Embryonic facial prominence (tissue), 1 donor: ENCODE results near the gene MTHFD1L.

Experiments used
- DNase-seq: peaks from one replicate; pipeline ENCODE4 v3.0.0-alpha.2; 2016; ENCODE audit errors: extremely low spot score

Gene MTHFD1L

DNA sequence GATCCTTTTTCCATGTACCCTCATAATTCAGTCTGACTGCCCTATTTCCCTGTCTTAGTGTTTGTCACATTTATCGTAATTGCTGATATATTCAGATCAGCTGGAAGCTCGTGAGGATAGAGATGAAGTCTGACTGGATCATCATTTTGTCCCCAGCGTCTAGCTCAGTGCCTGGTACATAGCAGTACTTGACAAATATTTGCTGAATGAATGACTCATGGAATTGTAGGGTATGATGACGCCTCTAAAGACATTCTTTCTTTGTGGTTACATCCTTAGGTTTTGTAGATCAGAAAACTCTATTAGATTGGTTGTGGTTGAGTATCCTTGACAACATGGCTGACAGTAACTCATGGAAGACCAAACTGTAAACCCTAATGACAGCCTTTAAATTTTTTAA is 68.9 kb downstream of the MTHFD1L start:
- DNase-seq = no peak

GRCh38 chr6:150936021-150936555 is 70.6 kb downstream of the MTHFD1L start:
- no peak for DNase-seq

GRCh38 chr6:150937132-150937906 is 71.8 kb downstream of the MTHFD1L start:
- DNase-seq = peak; percentile 4

DNA sequence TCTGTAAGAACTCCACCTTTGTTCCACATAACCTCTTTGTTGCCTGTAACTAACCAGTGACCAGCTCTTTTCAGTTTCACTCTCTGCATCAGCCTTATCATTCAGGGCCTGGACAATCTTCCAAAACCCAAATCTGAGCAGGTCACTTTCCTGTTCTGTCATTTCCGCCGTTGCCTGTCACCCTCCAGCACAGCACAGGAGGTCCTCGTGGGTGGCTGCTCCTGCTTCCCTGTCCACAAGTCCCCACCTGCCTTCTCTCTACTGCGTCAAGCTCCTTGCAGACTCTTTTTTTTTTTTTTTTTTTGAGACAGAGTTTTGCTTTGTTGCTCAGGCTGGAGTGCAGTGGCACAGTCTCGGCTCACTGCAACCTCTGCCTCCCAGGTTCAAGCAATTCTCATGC is 73.9 kb downstream of the MTHFD1L start:
- DNase-seq = no peak

DNA sequence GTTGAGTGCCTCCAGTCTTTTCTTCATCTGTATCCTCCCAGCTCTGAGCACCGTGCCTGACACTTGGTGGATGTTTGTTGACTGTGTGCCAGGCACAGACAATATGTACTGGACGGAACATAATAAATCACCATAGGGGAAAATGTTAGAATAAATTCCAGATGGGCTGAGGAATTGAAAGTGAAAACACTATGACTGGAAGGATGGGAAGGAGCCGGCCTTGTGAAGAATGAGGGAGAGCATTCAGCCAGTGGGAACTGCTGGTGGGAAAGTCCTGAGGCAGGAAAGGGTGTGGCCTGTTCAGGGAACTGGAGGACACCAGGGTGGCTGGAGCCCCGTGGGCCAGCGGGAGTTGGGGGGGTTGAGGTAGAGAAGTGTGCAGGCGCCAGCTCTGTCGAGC is 75.4 kb downstream of the MTHFD1L start:
- DNase-seq = no peak

DNA sequence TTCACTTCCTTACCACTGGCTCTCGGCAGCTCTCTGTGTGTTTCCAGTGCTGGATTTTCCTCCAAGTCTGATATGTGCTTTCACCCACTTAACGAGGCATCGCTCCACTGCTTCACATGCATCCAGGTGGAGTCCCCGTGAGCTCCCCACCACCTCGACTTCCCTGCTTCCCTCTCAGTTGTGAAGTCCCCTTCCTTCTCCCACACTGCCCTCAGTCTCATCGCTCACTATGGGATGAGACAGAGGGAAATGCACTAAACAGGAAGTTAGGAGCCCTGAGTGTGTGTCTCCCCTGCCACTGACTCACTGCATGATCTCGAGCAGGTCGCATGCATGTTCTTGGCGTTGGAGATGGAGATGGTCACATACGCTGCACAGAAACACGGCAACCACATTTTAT is 84.0 kb downstream of the MTHFD1L start:
- DNase-seq = no peak

DNA sequence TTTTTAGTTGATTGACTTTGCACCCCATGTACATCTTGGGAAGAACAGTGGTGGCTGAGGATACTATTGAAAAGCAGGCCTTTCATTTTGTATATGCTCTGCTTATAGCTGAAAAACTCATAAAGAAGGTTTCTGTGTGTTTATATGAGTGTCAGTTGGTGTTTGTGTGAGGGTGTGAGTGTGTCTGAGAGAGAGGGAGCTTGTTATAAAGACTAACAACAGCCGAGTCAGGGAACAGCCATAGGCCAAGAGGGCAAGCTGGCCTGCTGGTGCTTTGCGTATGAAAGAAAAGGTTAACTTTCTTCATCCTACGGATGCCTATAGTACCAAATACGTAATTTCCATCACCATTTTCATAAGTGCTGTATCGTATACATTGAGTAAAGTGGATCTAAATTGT is 88.3 kb downstream of the MTHFD1L start:
- no peak for DNase-seq

DNA sequence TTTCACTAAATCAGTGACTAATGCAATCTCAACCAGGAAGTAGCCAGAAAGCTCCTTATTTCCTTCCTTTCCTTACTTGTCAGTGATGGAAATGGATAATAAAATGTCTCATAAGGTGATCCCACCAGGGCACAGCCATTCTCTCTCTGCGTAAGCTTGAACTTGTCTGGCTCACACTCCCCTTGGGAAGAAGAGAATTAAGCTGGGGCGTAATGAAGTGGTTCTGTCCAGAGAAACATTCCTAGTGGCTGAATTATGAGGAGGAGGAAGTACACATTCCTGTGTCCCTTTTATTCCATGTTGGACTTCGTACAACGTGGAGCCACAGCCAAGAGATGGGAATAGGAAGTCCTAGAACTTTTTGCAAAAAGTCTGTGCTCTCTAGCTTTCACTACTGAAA is 93.7 kb downstream of the MTHFD1L start:
- no peak for DNase-seq

GRCh38 chr6:150962436-150962835 is 96.9 kb downstream of the MTHFD1L start:
- DNase-seq = no peak

DNA sequence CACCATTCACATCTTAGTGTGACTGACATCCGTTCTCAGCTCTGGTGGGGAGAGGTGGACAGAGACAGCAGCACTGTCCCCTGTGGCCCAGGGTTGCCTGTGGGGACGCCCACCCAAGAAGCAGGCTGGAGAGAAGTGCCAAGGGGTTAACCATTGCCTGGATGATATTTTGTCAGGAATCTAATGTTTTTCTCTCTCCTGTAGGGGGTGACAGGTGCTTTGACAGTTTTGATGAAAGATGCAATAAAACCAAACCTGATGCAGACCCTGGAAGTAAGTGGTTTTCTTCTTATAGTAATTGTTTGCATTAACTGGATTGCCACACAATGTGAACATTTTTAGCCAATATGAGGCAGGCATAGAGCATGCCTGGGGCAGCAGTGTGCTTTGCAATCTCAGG is 99.3 kb downstream of the MTHFD1L start:
- no peak for DNase-seq

- no peak for DNase-seq
Measured at GRCh38 chr6:150966786-150967185, 101.3 kb downstream of the MTHFD1L start.

DNA sequence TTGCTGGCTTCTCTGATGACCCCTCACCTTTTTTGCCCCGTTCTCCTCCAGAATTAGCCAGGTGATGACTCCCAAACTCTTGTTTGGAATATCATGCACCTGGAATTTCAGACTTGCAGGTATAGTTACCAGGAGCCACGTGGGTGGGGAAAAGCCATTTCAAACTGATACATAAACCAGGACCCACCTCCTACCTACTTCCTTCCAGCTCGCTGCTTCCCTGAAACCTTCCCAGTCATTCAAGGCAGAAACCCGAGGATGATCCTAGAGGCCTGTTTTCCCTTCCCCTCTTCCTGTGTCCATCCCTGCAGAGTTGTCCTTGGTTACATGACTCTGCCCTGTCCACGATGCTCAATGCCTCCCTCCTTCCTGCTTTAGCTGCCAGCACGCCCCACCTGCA is 101.9 kb downstream of the MTHFD1L start:
- no peak for DNase-seq

GRCh38 chr6:150967910-150968309 is 102.4 kb downstream of the MTHFD1L start:
- DNase-seq = no peak

DNA sequence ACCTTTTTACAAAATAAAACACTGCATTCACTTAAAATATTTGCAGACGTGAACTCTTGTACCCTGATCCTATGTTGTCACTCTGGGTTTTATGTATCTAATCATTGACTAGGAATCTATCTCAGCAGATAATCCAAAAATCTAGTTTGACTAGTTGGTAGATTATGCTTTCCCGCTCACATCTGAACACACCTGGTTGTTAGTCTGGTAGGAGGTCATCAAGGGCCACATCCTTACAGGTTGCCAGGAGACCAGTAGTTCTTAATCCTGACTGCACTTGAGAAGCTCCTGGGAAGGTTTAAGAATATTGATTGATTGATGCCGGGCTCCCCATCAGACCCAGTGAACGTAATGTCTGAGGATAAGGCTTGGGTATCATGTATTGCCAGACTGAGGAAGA is 104.4 kb downstream of the MTHFD1L start:
- no peak for DNase-seq

DNA sequence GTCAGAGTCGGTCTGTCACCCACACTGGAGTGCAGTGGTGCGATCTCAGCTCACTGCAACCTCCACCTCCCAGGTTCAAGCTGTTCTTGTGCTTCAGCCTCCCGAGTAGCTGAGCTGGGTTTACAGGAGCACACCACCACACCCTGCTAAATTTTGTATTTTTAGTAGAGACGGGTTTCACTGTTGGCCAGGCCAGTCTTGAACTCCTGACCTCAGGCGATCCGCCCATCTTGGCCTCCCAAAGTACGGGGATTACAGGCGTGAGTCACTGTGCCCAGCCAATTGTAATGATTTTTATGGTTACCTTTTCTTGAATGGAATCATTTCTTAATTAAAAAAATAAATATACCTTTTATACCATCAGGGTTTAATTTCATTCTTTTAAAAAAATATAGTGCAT is 105.7 kb downstream of the MTHFD1L start:
- DNase-seq = no peak

DNA sequence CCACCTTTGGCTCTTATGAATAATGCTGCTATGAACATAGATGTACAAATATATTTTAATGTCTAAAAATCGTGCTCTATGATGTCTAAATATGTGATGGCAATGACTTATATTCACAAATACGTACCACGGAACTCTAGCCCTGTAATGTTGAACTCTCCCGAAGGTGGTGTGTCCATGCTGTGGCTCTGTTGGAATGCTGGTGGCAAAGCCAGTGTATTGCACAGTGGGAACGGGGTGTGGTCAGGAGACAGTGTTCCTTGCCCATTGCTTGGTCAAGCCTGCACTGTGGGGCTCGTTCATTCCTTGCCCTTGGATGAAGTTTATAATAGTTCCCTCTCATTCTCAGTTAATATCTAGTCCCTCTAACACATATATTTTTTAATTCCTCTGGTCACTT is 109.6 kb downstream of the MTHFD1L start:
- no peak for DNase-seq

GRCh38 chr6:150977281-150977680 is 111.8 kb downstream of the MTHFD1L start:
- DNase-seq = no peak

DNA sequence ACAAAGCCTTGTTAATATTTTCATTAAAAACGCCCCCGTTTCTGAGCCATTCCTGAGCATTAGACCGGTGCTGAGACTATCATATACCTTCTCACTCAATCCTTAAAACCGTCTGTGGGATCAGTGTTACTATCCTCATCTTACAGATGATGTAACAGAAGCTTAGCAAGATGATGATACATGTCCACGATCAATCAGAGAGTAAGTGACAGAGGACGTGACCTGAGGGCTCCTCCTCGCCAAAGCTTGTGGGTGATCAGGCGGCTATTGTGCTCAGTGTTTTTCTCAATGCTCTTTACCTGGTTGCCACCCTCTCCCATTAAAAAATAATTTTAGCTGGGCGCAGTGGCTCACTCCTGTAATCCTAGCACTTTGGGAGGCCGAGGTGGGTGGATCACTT is 113.1 kb downstream of the MTHFD1L start:
- DNase-seq = no peak

- no peak for DNase-seq
Measured at GRCh38 chr6:150979826-150980350, 114.4 kb downstream of the MTHFD1L start.

DNA sequence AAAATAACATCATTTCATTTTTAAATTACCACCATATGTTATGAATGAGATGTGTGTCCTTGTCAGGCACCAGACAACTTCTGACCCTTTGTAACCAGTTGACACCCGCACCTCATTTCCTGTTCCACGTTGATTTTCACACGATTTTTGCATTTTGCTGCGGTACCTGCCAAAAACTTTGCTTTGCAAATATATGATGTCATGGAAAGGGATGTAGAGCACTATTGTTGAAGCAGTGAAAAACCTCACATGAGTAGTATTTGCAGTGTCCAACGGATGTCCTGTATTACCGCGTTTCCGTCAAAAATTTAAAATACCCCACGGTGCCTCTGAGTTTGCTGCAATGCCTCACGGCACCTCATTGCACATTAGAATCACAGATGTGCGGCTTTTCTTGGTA is 115.6 kb downstream of the MTHFD1L start:
- DNase-seq = peak; percentile 24

- DNase-seq = no peak
Measured at GRCh38 chr6:150981669-150982068, 116.2 kb downstream of the MTHFD1L start.

DNA sequence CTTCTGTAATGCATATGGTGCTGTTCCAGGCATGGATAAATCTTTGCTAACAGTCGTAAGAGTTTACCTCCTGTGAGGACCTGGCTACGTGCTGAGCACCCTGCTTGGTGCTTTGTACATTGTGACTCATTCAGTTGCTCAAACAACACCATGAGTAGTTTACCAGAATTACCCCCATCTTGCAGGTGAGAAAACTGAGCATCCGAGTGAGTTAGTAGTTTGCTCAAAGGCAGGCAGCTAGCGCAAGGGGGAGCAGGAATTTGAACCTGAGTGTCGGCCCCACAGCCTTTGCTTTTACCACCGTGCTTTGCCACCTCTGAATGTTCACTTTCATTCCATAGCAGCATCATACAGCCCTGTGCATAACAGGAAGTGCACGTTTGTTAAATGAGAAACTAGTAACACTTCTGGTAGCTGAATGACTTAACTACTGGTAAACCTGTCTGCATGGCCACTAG is 121.9 kb downstream of the MTHFD1L start:
- DNase-seq = no peak

DNA sequence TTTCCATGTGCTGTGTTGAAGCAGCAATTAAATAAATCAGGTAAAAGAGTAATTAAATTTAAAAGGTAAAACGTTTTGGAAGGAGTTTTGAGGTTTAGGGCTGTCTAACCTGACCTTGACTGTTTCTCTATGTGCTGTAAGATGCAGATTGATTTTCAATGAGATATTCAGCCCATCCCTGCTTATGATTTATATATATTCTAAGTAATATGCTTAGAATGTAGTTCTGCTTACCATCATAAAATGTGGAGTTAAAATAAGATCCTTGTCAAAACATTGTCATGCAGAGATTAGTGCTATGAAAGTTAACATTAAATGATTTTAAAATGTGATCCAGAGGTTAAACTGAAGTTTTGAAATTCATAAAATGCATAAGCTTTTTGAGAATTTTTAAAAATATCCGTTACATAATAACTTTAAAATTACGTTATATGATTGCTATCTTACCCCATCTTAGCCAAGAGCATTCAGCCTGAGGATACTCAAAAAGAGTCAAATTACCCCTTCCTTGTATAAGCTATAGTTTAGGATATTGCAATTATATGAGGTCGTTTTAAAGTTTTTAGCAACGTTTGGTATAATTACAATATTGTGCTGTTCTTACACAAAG is 122.5 kb downstream of the MTHFD1L start:
- DNase-seq = no peak
